HG02798 (cell line): ENCODE data around the gene NKIRAS1.
"Not testable (repeated sequence)": the region's sequence is repeated elsewhere in the genome, so short reads cannot be mapped to it uniquely, and the experiment has no call there.

ENCODE experiments used
- ATAC-seq: cut with Tn5 transposase; IDR thresholded peaks from one replicate; pipeline ENCODE4 v1.9.1; 2021; ENCODE audit warnings: mild to moderate bottlenecking; ENCODE audit not compliant: unreplicated experiment, poor library complexity

NKIRAS1 gene

DNA sequence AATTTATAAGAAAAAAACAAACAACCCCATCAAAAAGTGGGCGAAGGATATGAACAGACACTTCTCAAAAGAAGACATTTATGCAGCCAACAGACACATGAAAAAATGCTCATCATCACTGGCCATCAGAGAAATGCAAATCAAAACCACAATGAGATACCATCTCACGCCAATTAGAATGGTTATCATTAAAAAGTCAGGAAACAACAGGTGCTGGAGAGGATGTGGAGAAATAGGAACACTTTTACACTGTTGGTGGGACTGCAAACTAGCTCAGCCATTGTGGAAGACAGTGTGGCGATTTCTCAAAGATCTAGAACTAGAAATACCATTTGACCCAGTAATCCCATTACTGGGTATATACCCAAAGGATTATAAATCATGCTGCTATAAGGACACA is 4.5 kb downstream of the NKIRAS1 start:
- ATAC-seq, result not testable (repeated sequence)

DNA sequence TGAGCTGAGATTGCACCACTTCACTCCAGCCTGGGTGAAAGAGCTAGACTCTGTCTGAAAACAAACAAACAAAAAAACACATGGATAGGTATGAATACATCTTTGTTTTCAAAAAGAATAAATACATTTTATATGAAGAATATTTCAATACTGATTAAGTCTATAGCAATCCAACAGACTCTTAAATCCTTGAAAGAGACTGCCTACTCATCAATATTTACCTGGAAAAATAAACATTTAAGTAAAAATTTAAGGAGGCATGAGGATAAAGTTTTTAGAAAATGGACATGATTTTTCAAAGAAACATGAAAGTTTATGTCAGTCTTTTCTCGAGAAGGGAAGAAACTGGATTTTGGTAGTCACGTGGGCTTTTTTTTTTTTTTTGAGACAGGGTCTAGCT is 5.4 kb downstream of the NKIRAS1 start:
- no peak for ATAC-seq

DNA sequence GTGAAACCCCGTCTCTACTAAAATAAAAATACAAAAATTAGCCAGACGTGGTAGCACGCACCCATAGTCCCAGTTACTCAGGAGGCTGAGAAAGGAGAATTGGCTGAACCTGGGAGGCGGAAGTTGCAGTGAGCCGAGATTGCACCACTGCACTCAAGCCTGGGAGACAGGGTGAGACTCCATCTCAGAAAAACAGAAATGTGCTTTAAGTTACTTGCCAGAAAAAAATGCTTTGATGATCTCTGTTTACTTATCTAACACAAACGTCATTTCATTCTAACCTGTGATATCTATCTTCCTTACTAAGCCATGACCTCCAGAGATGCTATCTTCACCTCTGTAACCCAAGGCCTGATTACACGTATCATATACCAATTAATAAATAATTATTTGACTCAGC is 7.4 kb downstream of the NKIRAS1 start:
- ATAC-seq, result no peak

DNA sequence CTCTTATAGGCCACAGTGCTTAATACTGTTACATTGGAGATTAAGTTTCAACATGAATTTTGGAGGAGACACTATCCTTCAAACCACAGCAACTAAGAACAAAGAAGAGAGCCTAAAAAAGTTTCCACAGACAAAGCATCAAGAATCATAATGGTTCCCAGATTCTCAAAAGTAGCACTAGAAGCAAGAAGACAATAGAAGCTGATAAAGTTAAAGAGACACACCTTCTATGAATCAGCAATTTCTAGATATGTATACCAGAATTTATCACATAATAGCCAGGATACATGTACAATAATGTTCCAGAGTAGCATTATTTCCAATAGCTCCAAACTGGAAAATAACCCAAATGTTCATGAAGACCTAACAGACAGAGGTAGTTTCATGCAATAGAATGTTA is 12.2 kb downstream of the NKIRAS1 start:
- no peak for ATAC-seq

DNA sequence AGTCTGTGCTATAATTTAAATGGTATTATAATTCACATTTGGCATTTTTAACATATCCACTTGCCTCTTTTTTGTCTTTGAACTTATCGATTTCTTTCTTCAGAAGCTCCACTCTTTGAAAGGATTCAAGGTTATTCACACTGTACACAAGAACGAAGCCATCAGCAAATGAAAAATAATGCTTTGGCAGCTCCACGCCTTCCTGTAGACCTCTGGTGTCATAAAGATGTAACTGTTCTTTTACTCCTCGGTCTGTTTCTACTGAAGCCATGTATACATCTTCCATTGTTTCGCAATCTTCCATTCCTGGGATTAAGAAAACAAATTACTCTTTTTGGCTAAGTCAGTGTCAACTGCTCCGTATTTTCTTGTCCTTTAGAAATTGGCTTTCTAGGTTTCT is 16.0 kb downstream of the NKIRAS1 start:
- no peak for ATAC-seq

DNA sequence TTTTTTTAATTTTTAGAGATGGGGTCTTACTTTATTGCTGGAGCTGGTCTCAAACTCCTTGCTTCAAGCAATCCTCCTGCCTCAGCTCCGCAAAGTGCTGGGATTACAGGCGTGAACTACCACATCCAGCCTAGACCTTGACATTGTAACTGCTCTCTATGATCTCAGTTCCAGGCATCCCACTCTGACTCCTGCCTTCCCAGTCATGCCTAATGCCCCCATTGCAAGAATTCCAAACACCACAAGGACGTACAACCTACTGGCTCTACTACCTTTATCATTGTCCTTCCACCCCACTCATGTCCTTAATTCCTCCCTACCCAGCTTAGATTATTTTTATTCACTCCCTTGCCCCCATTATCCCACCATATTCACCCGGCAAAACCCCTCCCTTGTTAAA is 21.6 kb downstream of the NKIRAS1 start:
- no peak for ATAC-seq

DNA sequence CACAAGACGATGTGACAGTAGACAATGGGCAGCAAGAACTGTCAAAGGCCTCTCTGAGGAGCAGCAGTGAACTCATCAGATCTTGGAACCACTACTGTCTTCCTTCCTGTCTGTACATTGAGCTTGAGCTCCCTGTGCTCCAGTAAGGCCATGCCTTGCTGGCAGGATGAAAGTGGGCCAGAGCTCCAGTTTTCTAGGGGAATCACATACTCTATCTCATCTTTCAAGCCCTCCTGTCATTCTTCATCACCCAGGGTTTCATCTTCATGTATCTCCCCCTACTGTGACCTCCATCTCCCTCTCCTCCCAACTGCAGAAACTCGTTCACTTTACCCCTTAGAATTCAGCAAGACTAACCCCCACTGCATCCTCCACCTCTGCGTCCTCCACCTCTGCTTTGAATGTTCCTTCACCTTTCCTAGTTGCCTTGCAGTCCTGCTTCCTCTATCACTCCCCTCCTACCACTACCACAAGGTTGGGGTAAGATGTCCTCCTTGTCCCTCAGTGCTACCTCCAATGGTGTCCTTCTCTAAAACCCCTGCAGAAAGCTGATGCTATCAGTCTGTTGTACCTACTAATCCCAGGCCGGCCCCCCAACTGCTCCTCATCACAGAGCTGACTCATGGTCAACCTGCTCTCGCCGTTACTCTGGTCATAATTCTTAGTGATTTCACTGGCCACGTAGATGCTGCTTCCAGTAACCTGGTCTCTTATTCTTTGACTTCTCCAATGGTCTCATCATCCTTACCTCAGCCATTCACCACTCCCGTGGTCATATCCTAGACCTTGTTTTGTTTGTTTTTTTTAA is 22.3 kb downstream of the NKIRAS1 start:
- no peak for ATAC-seq

DNA sequence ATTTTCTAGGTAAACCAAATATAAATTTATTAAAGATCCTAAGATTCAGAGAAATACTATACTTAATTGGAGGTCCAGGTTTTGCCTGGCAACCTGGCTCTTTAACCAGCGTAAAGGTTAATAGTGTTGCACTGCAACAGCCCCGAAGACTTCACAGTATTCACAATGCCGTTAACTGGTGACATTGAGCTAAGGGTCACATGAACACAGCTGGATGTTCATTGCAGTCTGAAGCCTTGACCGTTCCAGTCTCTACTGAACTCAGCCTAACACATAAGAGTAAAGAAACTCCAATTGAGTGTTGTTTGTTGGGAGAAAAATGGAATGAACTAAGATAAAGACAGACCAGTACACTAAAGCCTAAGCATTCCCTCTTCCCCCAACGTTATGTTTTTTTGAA is 26.8 kb downstream of the NKIRAS1 start:
- ATAC-seq, result no peak

DNA sequence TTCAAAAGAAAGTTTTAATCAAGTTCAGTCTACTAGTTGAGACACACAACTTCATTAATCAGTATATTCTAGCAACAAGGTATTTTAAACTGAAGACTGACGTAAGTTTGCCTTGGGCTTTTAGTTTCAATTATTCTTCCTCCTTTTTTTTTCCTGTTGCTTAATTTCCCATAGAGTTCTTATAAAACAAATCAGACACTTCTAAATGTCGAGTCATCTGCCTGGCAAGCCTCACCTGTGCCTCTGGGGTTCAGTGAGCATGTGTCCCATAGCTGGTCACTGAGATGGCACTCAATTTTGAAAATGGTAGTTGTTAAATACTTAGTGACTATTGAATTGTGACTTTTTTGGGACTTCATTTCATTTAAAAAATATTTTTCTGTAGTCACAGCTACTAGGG is 27.4 kb downstream of the NKIRAS1 start:
- no peak for ATAC-seq

DNA sequence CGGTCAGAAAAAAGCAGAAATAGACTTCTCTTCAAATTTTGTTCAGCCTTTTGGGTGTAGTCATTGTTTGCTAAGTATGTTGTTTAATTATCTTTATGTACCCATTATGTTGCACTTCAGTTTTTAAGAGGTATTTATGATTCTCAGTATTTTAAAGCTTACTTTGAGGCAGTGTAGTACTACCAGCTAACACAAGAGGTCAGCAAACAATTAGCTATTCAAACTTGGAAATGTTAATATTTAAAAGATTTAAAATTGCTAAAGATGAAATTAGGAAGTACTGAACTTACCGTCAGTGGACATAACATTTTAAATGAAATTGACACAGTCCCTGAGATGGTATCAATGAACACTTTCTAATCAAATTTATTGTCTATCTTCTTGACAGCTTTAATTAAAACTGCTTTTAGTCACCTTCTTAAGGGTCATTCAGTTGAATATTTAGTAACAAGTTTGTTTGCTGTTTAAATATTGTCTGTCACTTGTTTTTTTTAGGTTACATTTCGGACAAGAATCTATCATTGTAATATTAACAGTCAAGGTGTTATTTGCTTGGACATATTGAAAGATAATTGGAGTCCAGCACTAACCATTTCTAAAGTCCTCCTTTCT is 28.1 kb downstream of the NKIRAS1 start:
- no peak for ATAC-seq

DNA sequence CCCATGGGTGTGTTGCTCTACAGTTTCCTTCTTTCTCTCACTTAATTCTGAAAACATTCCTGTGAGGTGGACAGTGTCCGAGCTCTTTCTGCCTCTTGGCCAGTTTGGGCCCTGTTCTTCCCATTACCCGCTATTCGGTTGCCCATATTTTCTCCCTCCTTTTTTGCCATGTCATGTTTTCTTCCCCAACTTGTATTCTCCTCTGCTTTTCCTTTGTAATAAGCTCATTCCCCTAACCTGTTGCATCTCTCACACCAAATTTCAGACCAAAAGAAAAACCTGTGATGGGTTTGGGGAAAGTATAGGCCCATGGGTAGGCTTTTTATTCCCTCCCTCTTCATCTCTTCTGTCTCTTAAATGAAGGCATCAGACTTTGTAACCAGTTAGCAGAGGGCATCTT is 30.5 kb downstream of the NKIRAS1 start:
- ATAC-seq, result no peak

DNA sequence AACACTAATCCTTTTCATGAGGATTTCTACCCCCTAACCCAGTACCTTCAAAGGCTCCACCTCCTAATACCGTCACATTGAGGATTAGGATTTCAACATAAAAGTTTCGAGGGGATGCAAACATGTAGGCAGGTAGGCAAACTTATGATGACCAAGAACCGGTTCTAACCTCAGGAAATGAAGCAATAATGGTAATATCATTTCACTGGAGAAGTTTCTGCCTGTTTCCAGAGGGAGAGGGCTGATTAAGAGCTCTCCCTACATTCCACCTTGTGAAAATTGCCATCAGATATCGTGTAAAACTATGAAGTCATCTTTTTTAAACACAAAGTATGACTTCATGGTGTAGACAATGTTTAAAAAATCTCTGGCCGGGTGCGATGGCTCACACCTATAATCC is 31.6 kb downstream of the NKIRAS1 start:
- no peak for ATAC-seq

DNA sequence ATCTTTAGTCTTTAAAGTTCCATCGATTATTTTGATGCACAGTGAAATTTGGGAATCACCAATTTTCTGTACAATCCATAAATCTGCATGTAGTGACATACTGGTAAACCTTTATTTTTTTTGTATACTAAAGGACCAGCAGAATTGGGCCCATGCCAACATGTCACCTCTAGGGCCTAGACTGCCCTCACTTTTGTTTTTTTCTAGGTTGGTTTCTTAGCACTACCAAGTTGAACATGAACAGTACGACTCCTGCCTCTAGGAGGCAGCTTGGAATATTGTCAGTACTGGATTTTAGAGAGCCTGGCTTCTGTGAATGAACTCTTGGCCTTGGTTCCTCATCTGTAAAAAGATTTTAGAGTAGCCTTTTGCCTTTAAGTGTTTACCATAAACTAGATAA is 32.3 kb downstream of the NKIRAS1 start:
- no peak for ATAC-seq

DNA sequence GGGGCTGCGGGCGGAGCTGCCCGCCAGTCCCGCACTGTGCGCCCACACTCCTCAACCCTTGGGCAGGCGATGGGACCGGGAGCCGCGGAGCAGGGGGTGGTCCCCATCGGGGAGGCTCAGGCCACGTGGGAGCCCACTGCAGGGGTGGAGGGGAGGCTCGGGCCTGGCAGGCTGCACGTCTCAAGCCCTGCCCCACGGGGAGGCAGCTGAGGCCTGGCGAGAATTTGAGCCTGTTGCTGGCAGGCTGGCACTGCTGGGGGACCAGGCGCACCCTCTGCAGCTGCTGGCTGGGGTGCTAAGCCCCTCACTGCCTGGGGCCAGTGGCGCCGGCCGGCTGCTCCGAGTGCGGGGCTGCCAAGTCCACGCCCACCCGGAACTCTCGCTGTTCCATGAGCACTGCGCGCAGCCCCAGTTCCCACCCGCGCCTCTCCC is 34.3 kb downstream of the NKIRAS1 start:
- ATAC-seq, result no peak

DNA sequence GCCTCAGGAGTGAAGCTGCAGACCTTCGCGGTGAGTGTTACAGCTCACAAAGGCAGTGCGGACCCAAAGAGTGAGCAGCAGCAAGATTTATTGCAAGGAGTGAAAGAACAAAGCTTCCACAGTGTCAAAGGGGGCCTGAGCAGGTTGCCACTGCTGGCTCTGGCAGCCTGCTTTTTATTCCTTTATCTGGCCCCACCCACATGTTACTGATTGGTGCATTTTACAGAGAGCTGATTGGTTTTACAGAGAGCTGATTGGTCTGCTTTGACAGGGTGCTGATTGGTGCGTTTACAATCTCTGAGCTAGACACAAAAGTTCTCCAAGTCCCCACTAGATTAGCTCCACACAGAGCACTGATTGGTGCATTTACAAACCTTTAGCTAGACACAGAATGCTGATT is 34.8 kb downstream of the NKIRAS1 start:
- ATAC-seq, result not testable (repeated sequence)

DNA sequence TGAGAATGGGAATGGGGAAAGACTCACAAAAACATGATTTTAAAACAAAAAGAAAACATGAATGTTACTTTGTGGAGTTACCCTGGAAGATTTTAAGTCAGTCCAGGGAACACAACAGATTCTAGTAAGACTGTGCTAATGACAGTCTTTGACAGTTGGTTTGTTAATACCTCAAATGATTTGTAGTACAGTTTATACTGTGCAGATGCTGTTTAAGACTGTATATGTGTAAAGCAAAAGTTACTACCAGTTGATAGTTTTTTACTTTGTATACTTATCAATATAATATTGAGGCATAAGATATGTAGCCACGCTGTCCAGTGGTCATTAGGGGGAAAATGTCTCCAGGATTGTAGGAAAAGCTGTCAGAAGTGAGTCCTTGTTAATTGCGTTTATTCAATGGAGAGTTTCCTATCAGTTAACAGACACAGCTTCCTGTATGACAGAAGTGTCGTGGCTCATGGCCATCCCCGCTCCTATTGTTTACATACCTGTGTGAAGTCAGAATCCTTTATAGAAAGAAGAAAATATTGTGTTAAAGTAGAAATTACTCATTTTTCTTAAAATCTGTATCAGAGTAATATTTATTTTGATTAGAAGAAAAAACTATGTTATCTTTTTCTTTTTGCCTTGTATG is 36.0 kb downstream of the NKIRAS1 start:
- ATAC-seq, result no peak

DNA sequence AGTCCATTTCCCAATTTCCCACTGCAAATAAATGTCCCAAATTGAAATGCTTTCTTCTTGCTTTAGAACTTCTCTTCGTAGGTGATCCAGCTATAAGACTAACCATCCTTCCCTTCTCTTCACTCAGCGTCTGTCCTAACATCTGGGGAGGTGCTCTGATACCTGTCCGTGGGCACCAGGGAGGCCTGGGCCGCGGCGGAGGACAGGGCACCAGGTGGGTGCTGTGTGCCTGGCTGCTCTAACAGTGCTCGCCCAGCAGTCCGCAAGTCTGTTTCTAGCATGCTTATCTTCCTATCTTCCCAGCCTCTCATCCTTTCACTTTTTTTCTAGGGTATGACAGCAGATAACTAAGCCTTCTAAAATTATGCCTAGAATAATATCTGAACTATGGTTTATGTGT is 37.3 kb downstream of the NKIRAS1 start:
- no peak for ATAC-seq

DNA sequence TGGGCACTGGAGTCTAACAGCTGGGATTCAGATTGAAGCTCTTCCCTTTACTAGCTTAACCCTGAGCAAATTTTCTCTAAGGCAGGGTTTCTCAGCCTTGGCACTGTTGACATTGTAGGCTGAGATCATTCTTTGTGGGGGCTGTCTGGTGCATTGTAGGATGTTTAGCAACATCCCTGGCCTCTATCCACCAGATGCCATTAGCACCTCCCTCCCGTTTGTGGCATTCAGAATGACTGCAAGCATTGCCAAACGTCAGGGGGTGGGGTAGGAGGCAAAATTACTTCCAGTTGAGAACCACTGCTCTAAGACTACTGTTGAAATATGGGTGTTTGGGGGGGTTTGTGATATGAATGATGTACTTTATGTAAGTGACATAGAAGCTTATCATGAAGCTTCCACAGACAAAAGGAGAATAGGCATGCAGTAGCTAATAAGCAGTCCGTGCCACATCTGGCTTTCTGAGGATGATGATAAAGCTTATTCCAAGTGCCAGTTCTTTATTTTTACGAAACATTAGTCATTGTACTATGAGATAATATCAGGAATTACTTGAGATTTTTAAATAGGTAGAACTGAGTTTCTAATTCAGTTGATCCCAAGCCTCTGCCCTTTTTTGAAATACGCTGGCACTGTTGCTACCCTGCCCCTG is 39.3 kb downstream of the NKIRAS1 start:
- no peak for ATAC-seq

DNA sequence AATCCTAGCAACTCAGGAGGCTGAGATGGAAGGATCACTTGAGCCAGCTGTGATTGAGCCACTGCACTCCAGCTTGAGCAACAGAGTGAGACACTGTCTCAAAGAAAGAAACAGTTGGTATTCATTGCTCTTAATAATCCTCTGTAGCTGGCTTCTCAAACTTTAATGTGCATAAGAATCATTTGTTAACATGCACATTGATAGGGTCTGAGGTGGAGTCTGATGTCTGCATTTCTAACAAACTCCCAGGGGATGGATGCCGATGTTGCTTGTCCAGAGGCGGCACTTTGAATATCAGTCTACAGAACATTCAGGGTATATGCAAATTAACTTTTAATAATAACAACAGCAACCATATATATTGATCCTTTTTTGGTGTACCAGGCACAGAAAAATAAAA is 39.9 kb downstream of the NKIRAS1 start:
- no peak for ATAC-seq

DNA sequence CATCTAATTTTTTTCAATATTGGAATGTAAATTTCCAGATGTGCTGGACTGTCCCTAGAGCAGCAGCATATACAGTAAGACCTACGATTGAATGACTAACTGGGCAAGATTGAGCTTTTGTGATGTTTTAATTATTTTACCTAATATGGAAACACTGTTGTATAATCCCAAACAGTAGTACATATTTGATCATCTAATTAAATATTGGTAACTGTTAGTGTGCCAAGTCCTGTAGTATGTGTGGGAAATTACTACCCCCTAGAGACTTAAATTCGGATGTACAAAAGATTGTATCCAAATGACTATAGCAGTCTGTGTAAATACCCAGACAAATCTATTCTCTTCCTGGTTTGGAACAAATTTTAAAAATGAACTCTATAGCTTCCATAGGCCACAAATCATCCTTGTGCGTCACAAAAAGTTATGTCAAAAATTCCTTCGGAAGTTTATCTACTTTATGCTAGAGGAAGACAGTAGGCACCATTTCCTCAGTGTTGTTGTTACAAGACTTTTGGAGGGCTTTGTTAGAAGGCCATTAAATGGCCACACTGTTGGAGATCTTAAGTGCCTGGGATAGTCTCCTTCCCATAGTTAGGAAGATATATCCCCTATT is 41.6 kb downstream of the NKIRAS1 start:
- no peak for ATAC-seq
